ENCODE data around the gene RFC1. TPM values are rescaled to one million over a fixed set of nuclear protein-coding genes. Genes with fewer than 3 reads are reported as not detected.
A peak's percentile ranks its signal among the peaks of the same experiment; 100 is the strongest.
"Not testable (repeated sequence)": the region's sequence is repeated elsewhere in the genome, so short reads cannot be mapped to it uniquely, and the experiment has no call there.

The RFC1 gene
- total RNA-seq, 2 experiments from 2014 or later = 86.7 to 89.4 TPM

DNA sequence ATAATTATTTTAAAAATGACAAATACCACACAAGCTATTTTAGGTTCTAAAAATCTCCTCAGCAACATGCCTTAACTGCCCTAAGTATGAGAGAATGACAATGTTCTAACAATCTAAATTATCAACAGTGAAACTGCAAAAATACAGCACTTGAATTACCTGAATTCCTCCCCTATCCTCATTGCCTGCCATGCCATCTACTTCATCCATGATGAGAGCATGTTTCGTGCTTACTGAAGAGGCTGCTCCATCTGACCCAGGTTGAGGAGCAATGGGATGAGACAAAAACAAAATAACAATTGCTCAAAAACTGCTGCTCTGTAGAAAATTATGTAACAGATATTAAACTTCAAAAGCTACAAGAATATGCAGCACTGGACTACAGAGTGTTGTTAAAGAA is 63.3 kb downstream of the RFC1 start:
- Mint-ChIP-seq H3K4me3 (no peak overlapping the region), H3K27me3 (no peaks in the 10 kb centered on the region), H3K27ac (no peak overlapping the region), H3K36me3 (peaks cover 61% of the 10 kb centered on the region), H3K9me3 (no peaks in the 10 kb centered on the region), H3K4me1 (ENCODE audit: low read depth) (no peaks in the 10 kb centered on the region)
- DNase-seq = no peak
- intact Hi-C loops (cut with micrococcal nuclease) = no loop called here
- CTCF ChIA-PET = no interaction called here
- POLR2A ChIA-PET = no interaction called here

DNA sequence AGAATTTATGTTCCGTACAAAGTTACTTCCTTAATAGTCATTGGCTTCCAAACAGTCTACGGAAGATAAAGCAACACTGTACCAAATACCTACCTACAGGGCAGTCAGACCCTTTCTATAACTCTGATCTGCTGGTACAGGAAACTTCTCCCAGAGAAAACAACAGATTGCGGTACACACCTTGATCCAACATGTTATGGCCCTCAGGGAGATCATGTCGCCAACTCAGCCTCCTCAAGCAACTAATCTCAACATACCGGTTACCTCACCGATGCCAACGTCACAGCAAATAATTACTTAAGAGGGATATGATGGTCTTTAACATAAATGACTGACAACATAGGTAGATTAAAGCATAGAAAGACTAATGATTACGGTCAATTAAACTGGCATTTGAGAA is 70.4 kb downstream of the RFC1 start:
- Mint-ChIP-seq H3K4me3 (no peak overlapping the region), H3K27me3 (no peaks in the 10 kb centered on the region), H3K36me3 (peaks cover 62% of the 10 kb centered on the region), H3K27ac (no peak overlapping the region), H3K9me3 (no peaks in the 10 kb centered on the region), H3K4me1 (ENCODE audit: low read depth) (peaks cover 8% of the 10 kb centered on the region)
- no peak for DNase-seq
- intact Hi-C loops (cut with micrococcal nuclease) = no loop called here
- CTCF ChIA-PET = interaction anchor here (0.6 kb wide), 1 partner anchor 10 kb away, joined by 3 read pairs; no protein-coding TSS in a partner anchor
- POLR2A ChIA-PET = no interaction called here

DNA sequence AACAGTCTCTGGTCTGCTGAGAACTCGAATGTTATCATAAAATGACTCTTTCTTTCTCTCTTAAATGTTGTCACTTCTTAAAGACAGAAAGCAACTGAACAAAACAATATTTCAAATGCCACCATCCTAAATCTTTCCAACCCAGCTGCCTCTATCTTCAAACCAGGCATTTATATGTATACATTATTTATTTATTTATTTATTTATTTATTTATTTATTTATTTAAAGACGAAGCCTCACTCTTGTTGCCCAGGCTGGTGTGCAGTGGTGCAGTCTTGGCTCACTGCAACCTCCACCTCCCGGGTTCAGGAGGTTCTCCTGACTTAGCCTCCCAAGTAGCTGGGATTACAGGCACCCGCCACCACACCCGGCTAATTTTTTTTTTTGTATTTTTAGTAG is 73.7 kb downstream of the RFC1 start:
- H3K27ac Mint-ChIP-seq; H3K9me3 Mint-ChIP-seq; POLR2A ChIA-PET; intact Hi-C loops (cut with micrococcal nuclease); CTCF ChIA-PET; H3K4me1 Mint-ChIP-seq (ENCODE audit: low read depth); DNase-seq; H3K4me3 Mint-ChIP-seq; H3K27me3 Mint-ChIP-seq: not testable (repeated sequence)
- peaks cover 51% of the 10 kb centered on the region for H3K36me3 Mint-ChIP-seq

DNA sequence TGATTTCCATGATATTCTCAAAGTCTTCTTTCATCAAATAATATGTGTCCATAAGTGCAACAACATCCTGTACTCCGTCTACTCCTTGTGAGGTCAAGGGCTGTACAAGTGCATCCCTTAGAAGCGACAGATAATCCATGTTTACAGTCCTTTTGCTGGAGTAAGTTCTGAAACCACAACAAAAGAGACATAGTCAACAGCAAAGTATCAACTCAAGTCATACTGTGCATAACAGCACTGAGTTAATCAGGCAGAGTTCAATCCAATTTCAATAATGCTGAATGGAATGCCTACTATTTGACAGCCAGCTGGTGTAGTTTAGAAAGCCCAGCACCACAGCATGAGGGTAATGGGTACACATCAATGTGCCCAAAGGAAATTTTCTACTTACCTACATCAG is 74.5 kb downstream of the RFC1 start:
- Mint-ChIP-seq H3K27me3 (no peaks in the 10 kb centered on the region), H3K36me3 (peaks cover 54% of the 10 kb centered on the region), H3K9me3 (no peaks in the 10 kb centered on the region), H3K4me3 (no peak overlapping the region), H3K4me1 (ENCODE audit: low read depth) (peaks cover 8% of the 10 kb centered on the region), H3K27ac (no peak overlapping the region)
- intact Hi-C loops (cut with micrococcal nuclease) = no loop called here
- ChIA-PET CTCF (interaction anchor here (0.6 kb wide), 1 partner anchor 532 kb away, joined by 3 read pairs; no protein-coding TSS in a partner anchor), POLR2A (no interaction called here)
- no peak for DNase-seq

DNA sequence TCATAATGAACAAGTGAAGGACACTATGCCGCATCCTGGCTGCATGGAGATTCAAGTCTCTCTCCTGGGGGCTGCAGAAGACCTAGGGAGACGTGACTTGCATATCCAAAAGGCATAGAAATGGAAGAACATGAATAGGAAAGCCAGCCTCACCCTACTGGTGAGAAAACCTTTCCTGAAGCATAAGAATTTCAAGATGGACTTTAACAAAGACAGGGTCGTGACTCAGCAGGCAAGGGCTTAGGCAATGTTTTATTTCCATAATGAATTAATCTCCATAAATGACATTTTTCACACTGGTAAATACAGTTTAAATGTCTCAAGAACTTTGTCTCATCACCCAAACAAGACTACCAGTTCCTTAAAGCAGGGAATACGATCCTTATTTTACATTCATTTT is 78.9 kb downstream of the RFC1 start:
- H3K27ac Mint-ChIP-seq = no peak overlapping the region
- ChIA-PET CTCF (no interaction called here), POLR2A (no interaction called here)
- intact Hi-C loops (cut with micrococcal nuclease) = loop anchor here (5.0 kb wide), 1 partner anchor 385 kb away; no protein-coding TSS in a partner anchor
- H3K36me3 Mint-ChIP-seq = peaks cover 50% of the 10 kb centered on the region
- DNase-seq = no peak
- no peaks in the 10 kb centered on the region for H3K9me3 Mint-ChIP-seq
- H3K4me1 Mint-ChIP-seq (ENCODE audit: low read depth) = peaks cover 18% of the 10 kb centered on the region
- H3K4me3 Mint-ChIP-seq = no peak overlapping the region
- no peaks in the 10 kb centered on the region for H3K27me3 Mint-ChIP-seq

DNA sequence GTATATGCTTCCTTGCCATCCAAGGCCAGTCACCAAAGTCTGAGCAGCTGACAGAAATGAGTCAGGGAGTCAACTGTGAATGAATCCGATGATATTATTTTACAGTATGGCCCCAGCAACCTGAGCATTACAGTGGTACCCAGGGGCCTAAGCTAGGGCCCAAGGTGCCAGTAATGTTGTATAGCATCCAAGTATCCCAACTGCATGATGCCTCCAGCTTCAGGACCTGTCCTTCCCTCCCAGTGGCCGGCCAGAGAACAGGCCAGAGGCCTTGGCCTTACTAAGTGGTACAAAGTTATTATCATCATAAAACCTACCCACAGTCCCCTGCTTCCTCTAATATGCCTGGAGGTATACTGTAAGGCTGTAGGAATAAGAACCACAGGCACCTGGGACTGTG is 79.9 kb downstream of the RFC1 start:
- H3K4me1 Mint-ChIP-seq (ENCODE audit: low read depth) = peaks cover 12% of the 10 kb centered on the region
- POLR2A ChIA-PET = no interaction called here

DNA sequence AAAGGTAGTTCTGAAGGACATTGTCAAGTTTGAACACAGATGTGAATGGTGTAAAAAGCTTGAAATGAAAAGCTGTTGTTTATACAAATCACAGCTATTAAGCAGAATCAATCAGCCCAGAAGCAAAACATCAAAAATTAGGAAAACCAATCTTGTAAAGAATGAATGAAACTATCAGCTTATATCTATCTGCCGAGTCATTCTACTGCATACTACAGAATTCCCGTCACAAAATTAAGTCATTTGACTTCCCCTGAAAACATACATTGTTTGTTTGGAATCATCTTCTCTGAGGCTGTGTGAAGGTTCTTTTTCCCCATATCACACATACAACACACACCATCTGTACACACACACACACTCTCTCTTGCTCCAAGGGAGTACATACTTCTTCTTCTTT is 80.3 kb downstream of the RFC1 start:
- ChIA-PET POLR2A (interaction anchor here (1.5 kb wide), 1 partner anchor 173 kb away, joined by 4 read pairs; the partner anchor contains the start of genes LIAS and RPL9), CTCF (interaction anchor here (0.6 to 1.0 kb wide), 2 partner anchors 9 to 861 kb away, joined by 3 read pairs; no protein-coding TSS in a partner anchor)
- Mint-ChIP-seq H3K4me1 (ENCODE audit: low read depth) (peaks cover 12% of the 10 kb centered on the region), H3K36me3 (peaks cover 38% of the 10 kb centered on the region), H3K9me3 (no peaks in the 10 kb centered on the region), H3K27ac (no peak overlapping the region), H3K4me3 (no peak overlapping the region), H3K27me3 (no peaks in the 10 kb centered on the region)
- intact Hi-C loops (cut with micrococcal nuclease) = loop anchor here (2.0 to 5.0 kb wide), 2 partner anchors 67 to 384 kb away; no protein-coding TSS in a partner anchor
- no peak for DNase-seq

More for the DNA sequence above, 79.9 kb downstream of the RFC1 start:
- DNase-seq = no peak
- no peak overlapping the region for H3K27ac Mint-ChIP-seq
- H3K9me3 Mint-ChIP-seq = no peaks in the 10 kb centered on the region
- intact Hi-C loops (cut with micrococcal nuclease) = loop anchor here (5.0 kb wide), 1 partner anchor 384 kb away; no protein-coding TSS in a partner anchor
- CTCF ChIA-PET = interaction anchor here (0.6 kb wide), 1 partner anchor 861 kb away, joined by 3 read pairs; no protein-coding TSS in a partner anchor
- H3K4me3 Mint-ChIP-seq = no peak overlapping the region
- peaks cover 41% of the 10 kb centered on the region for H3K36me3 Mint-ChIP-seq
- H3K27me3 Mint-ChIP-seq = no peaks in the 10 kb centered on the region

DNA sequence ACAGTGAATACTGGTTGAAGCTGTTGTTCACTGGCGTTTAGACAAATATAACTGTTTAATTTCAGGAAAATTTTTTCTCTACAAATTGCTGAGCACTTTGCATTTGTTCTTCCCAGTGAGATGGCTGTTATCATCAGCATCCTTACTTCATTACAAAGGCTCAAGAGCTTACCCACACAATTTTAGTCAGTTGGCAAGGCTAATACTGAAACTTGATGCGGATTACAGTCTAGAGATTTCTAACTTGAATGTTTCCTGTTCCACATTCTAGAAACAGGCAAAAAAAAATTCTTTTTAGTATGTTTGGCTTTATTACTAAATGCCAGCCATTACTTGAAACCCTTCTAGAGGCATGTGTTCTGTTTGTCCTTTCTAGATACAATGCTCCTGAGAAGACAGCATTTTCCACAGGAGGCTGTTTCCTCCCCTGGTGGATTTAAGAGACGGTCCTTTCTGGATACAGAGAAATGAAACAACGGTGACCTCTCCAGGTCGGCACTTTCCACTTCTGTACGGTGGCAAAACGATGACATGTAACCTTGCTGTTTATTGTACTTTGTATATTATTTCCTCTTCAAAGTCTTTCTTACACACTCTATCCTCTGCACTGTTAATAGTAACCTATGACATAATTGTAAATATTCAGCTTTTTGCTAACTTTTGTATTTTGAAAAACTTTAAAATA is 80.9 kb downstream of the RFC1 start:
- no peaks in the 10 kb centered on the region for H3K27me3 Mint-ChIP-seq
- DNase-seq = no peak
- H3K27ac Mint-ChIP-seq = peak overlapping the region; percentile 49
- no peak overlapping the region for H3K4me3 Mint-ChIP-seq
- ChIA-PET POLR2A (interaction anchor here (0.6 to 1.5 kb wide), 3 partner anchors 9 to 234 kb away, joined by 3 to 4 read pairs (median 4); partner anchors contain the start of genes LIAS and RPL9), CTCF (interaction anchor here (1.0 kb wide), 1 partner anchor 10 kb away, joined by 3 read pairs; no protein-coding TSS in a partner anchor)
- H3K36me3 Mint-ChIP-seq = peaks cover 36% of the 10 kb centered on the region
- intact Hi-C loops (cut with micrococcal nuclease) = loop anchor here (2.0 to 5.0 kb wide), 2 partner anchors 68 to 383 kb away; no protein-coding TSS in a partner anchor
- H3K9me3 Mint-ChIP-seq = no peaks in the 10 kb centered on the region
- peaks cover 12% of the 10 kb centered on the region for H3K4me1 Mint-ChIP-seq (ENCODE audit: low read depth)

DNA sequence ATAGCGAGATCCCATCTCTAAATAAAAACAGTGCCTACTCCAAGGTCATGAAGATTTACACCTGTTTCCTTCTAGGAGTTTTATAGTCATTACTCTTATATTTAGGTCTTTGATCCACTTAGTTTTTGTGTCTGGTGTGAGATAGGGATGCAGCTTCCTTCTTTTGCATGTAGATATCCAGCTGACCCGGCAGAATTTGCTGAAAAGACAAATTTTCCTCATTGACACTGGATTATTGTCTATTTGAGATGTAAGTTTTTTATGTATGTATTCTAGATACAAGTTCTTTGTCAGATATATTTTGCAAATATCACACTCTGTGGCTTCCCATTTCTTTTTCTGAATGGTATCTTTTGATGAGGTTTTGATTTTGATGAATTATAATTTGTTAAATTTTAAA is 85.4 kb downstream of the RFC1 start:
- ChIA-PET POLR2A (no interaction called here), CTCF (no interaction called here)
- H3K4me3 Mint-ChIP-seq = no peak overlapping the region
- no peaks in the 10 kb centered on the region for H3K9me3 Mint-ChIP-seq
- no peaks in the 10 kb centered on the region for H3K27me3 Mint-ChIP-seq
- no peak overlapping the region for H3K27ac Mint-ChIP-seq
- peaks cover 12% of the 10 kb centered on the region for H3K36me3 Mint-ChIP-seq
- no peak for DNase-seq
- intact Hi-C loops (cut with micrococcal nuclease) = no loop called here
- peaks cover 8% of the 10 kb centered on the region for H3K4me1 Mint-ChIP-seq (ENCODE audit: low read depth)

DNA sequence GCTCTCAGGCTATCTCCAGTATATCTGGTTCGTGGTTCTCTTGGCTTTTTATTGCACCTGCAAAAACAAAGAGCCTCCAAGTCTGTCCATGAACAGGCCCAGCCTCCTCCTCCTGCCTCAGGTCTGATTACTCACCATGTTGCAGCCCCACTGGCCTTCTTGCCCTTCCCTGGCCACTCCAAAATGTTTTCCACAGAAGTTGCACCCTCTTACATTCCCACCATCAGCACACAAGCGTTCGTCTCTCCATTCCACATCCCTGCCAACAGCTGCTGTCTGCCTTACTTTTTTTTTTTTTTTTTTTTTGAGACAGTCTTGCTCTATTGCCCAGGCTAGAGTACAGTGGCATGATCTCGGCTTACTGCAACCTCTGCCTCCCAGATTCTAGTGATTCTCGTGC is 86.7 kb downstream of the RFC1 start:
- H3K27me3 Mint-ChIP-seq = no peaks in the 10 kb centered on the region
- H3K36me3 Mint-ChIP-seq = peaks cover 15% of the 10 kb centered on the region
- ChIA-PET CTCF (no interaction called here), POLR2A (no interaction called here)
- H3K9me3 Mint-ChIP-seq = no peaks in the 10 kb centered on the region
- H3K27ac Mint-ChIP-seq = no peak overlapping the region
- H3K4me3 Mint-ChIP-seq = no peak overlapping the region
- intact Hi-C loops (cut with micrococcal nuclease) = no loop called here
- no peaks in the 10 kb centered on the region for H3K4me1 Mint-ChIP-seq (ENCODE audit: low read depth)
- DNase-seq = no peak

DNA sequence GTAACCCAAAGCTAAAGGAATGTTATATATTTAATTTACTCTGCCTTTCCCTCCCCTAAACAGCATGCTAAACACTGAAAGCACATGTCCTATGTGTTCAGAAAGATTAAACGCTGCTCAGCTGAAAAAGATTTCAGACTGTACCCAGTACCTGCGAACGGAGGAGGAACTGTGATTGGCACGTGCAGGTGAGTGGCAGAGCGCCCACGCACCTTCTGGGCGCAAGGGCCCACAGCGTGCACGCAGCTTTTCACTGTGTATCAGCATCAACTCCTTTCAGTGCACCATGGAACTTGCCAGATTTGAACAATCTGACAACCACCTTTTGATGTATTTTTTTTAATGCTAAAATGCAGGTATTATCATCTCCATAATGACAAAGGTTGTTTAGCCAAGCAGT is 87.7 kb downstream of the RFC1 start:
- intact Hi-C loops (cut with micrococcal nuclease) = no loop called here
- DNase-seq = no peak
- no peaks in the 10 kb centered on the region for H3K4me1 Mint-ChIP-seq (ENCODE audit: low read depth)
- no peak overlapping the region for H3K27ac Mint-ChIP-seq
- H3K4me3 Mint-ChIP-seq = no peak overlapping the region
- H3K36me3 Mint-ChIP-seq = peaks cover 17% of the 10 kb centered on the region
- no peaks in the 10 kb centered on the region for H3K9me3 Mint-ChIP-seq
- CTCF ChIA-PET = interaction anchor here (0.6 kb wide), 1 partner anchor 36 kb away, joined by 3 read pairs; no protein-coding TSS in a partner anchor
- no peaks in the 10 kb centered on the region for H3K27me3 Mint-ChIP-seq
- POLR2A ChIA-PET = no interaction called here

DNA sequence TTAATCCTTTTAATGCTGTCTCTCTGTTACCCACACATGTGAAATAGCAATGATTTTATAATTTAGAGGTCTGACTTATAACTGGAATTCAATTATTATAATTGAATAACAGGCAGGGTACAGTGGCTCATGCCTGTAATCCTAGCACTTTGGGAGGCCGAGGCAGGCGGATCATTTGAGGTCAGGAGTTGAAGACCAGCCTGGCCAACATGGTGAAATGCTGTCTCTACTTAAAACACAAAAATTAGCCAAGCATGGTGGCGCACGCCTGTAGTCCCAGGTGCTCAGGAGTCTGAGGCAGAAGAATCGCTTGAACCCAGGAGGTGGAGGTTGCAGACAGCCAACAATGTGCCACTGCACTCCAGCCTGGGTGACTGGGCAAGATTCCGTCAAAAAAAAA is 88.5 kb downstream of the RFC1 start:
- CTCF ChIA-PET = not testable (repeated sequence)

DNA sequence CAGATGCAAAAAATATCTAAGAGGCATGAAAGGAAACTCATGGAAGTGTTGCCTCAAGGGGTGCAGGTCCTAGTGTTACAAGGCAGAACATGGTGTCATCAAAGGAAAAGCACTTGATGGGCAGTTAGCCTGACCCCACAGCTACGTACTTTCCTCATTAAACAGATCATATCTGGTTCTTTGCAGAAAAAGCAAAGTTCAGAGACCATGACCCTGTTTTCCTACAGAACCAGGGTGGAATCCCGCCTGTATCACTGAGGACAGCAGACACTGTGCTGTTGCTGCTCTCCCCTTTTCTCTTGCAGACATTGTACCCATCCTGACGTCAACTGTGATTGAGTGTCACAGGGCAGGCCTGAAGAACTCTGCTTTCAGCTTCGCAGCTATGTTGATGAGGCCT is 91.7 kb downstream of the RFC1 start:
- Mint-ChIP-seq H3K36me3 (peaks cover 23% of the 10 kb centered on the region), H3K27me3 (no peaks in the 10 kb centered on the region), H3K9me3 (no peaks in the 10 kb centered on the region), H3K4me3 (no peak overlapping the region), H3K4me1 (ENCODE audit: low read depth) (no peaks in the 10 kb centered on the region), H3K27ac (no peak overlapping the region)
- intact Hi-C loops (cut with micrococcal nuclease) = no loop called here
- ChIA-PET POLR2A (no interaction called here), CTCF (no interaction called here)
- DNase-seq = no peak

More for the DNA sequence above, 88.5 kb downstream of the RFC1 start:
- H3K9me3 Mint-ChIP-seq; intact Hi-C loops (cut with micrococcal nuclease); DNase-seq; H3K4me3 Mint-ChIP-seq; H3K27ac Mint-ChIP-seq; POLR2A ChIA-PET; H3K27me3 Mint-ChIP-seq; H3K4me1 Mint-ChIP-seq (ENCODE audit: low read depth): not testable (repeated sequence)
- peaks cover 20% of the 10 kb centered on the region for H3K36me3 Mint-ChIP-seq
